Peyer's patch (tissue), 4 donors: ENCODE results near the gene EXOC4.

Experiments
- CTCF ChIP-seq, 6 experiments: fragments of 450-650 bp in 4 of 6; fragments of 200-600 bp in 2 of 6; sonication (generic) in 1 of 6; IDR thresholded peaks; one replicate each; pipeline ENCODE4 v1.5.1; 2017 to 2019; ENCODE audit warnings: antibody characterized with exemption in 6 of 6, mild to moderate bottlenecking in 3 of 6, moderate library complexity in 1 of 6
- POLR2A ChIP-seq, 2 donors: fragments of 450-650 bp; IDR thresholded peaks; one replicate each; pipeline ENCODE4 v1.5.1; 2017; ENCODE audit warnings: antibody characterized with exemption in 2 of 2, mild to moderate bottlenecking in 2 of 2, moderate library complexity in 2 of 2

DNA sequence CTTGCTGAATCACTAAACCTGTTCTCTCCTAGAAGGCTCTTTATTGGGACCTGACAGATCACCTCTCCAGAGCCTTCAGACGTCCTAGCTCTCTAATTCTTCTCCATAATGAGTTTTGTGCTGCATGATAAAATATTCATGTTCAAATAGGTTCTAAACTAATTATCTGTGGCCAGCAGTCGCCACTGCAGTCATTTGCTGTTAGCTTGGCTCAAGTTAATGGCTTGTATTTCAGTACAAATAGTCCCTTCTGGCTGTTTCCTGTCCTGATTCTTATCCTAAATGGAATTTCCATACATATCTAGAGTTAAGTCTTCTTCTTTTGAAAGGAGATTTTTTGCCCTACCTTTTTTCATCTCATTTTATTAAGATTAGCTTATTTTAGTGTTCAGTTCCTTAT lies 303.2 kb downstream of the EXOC4 start:
- no peak for TF ChIP-seq POLR2A (IDR thresholded peaks at IDR 0.05)
- TF ChIP-seq CTCF (IDR thresholded peaks at IDR 0.05) = no peak
